ENCODE results near the gene ADCK1.

DNA sequence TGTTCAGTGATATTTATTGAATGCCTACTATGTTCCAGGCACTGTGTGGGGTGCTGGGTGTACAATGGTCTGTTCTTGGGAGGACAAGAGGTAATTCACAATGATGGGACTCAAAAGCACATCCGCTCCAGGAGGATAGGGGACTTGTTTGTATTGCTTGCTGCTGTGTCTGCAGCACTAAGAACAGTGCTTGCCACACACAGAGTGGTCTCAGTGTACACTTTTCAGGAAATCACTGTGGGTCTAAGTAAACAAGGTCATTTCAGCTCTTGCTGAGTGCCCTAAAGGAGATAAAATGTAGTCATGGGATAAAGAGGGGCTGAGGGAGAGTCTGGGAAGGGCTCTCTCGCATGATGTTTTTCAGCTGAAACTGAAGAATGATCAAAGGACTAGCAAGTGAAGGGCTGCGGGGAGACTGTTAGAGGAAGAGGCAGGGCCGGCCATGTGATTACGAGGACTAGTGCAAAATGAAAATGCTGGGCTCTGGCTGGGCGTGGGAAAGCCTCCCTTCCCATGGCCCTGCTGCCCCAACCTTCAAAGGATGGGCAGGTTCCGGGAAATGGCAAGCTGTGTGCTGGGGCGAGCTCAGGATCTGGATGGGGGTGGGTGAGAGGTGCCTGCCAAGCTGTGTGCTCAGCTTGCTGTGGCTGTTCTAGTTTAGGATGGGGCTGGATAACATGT lies 39.1 kb downstream of the ADCK1 start:
- TF ChIP-seq POLR2A (IDR thresholded peaks at IDR 0.05), result no peak
- TF ChIP-seq, protein P1, sequence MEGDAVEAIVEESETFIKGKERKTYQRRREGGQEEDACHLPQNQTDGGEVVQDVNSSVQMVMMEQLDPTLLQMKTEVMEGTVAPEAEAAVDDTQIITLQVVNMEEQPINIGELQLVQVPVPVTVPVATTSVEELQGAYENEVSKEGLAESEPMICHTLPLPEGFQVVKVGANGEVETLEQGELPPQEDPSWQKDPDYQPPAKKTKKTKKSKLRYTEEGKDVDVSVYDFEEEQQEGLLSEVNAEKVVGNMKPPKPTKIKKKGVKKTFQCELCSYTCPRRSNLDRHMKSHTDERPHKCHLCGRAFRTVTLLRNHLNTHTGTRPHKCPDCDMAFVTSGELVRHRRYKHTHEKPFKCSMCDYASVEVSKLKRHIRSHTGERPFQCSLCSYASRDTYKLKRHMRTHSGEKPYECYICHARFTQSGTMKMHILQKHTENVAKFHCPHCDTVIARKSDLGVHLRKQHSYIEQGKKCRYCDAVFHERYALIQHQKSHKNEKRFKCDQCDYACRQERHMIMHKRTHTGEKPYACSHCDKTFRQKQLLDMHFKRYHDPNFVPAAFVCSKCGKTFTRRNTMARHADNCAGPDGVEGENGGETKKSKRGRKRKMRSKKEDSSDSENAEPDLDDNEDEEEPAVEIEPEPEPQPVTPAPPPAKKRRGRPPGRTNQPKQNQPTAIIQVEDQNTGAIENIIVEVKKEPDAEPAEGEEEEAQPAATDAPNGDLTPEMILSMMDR (IDR thresholded peaks at IDR 0.05), result no peak

Data from vagina (tissue), 2 donors.